ENCODE results near the gene LILRB2. TPM values are rescaled to one million over a fixed set of nuclear protein-coding genes. Genes with fewer than 3 reads are reported as not detected.
"Not testable (repeated sequence)": the region's sequence is repeated elsewhere in the genome, so short reads cannot be mapped to it uniquely, and the experiment has no call there.

The LILRB2 gene
- total RNA-seq, 2 experiments from 2014 or later: not detected

GRCh38 chr19:54229146-54229545 is 51.8 kb downstream of the LILRB2 start:
- POLR2A ChIA-PET: no interaction called here
- H3K9me3 Mint-ChIP-seq: no peaks in the 10 kb centered on the region
- intact Hi-C loops (cut with micrococcal nuclease): no loop called here
- no peaks in the 10 kb centered on the region for H3K36me3 Mint-ChIP-seq
- peaks cover 8% of the 10 kb centered on the region for H3K4me1 Mint-ChIP-seq (ENCODE audit: low read depth)
- H3K4me3 Mint-ChIP-seq: no peak overlapping the region
- no peak overlapping the region for H3K27ac Mint-ChIP-seq
- CTCF ChIA-PET: no interaction called here
- no peak for DNase-seq
- H3K27me3 Mint-ChIP-seq: peaks cover 21% of the 10 kb centered on the region

GRCh38 chr19:54224619-54225018 is 56.3 kb downstream of the LILRB2 start:
- H3K27me3 Mint-ChIP-seq; H3K4me3 Mint-ChIP-seq; H3K36me3 Mint-ChIP-seq; DNase-seq; POLR2A ChIA-PET; intact Hi-C loops (cut with micrococcal nuclease); H3K9me3 Mint-ChIP-seq; H3K27ac Mint-ChIP-seq: not testable (repeated sequence)
- peaks cover 16% of the 10 kb centered on the region for H3K4me1 Mint-ChIP-seq (ENCODE audit: low read depth)
- CTCF ChIA-PET: interaction anchor here (0.7 kb wide), 1 partner anchor 1077 kb away, joined by 3 read pairs; no protein-coding TSS in a partner anchor

DNA sequence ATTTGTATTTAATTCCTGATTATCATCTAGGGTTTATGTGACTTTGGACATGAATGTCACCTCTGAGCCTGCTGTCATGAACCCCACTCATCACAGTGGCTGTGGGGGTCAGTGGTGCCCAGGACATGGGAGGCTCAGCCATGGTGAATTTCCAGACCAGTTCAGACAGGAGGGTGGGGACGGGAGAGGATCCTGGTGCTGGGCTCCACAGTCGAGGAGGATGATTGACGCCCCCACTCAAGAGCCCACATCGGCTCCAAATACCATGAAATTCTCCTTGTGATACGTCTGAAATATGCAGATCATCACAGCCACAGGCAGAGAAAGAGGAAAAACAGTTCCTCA is 57.0 kb downstream of the LILRB2 start:
- H3K27me3 Mint-ChIP-seq; CTCF ChIA-PET; H3K27ac Mint-ChIP-seq; H3K4me3 Mint-ChIP-seq; H3K36me3 Mint-ChIP-seq; intact Hi-C loops (cut with micrococcal nuclease); DNase-seq; POLR2A ChIA-PET; H3K9me3 Mint-ChIP-seq: not testable (repeated sequence)
- H3K4me1 Mint-ChIP-seq (ENCODE audit: low read depth): peaks cover 16% of the 10 kb centered on the region

Small RNA genes within 50 kb of the gene (microRNA-seq; reads per million reads assigned to microRNA genes)
- gene MIR4752 (ENCODE audit: borderline microRNAs expressed, borderline number of aligned reads, borderline replicate concordance): not detected

Other genes with a start within 250 kb of the LILRB2 start
- not detected for gene VSTM1, start 217.2 kb downstream of the LILRB2 start, total RNA-seq
- not detected for gene TARM1, start 199.7 kb downstream of the LILRB2 start, total RNA-seq
- under 1 TPM; 0.29 to 0.59 TPM for gene OSCAR, start 180.3 kb downstream of the LILRB2 start, total RNA-seq
- 100 to 1,000 TPM; 106 to 113 TPM for gene NDUFA3, start 178.3 kb downstream of the LILRB2 start, total RNA-seq
- gene TFPT, start 165.5 kb downstream of the LILRB2 start, total RNA-seq: 10 to 100 TPM; 27.1 to 31.6 TPM
- 10 to 100 TPM; 74.4 to 74.6 TPM for gene PRPF31, start 165.4 kb downstream of the LILRB2 start, total RNA-seq
- gene CNOT3, start 143.3 kb downstream of the LILRB2 start, total RNA-seq: 10 to 100 TPM; 54.6 to 58.7 TPM
- 1 to 10 TPM; 4.7 to 5.3 TPM for gene LENG1, start 121.4 kb downstream of the LILRB2 start, total RNA-seq
- gene TMC4, start 108.0 kb downstream of the LILRB2 start, total RNA-seq: under 1 TPM; 0.26 to 0.27 TPM
- gene MBOAT7, start 91.5 kb downstream of the LILRB2 start, total RNA-seq: 100 to 1,000 TPM; 107 to 112 TPM
- gene TSEN34, start 89.8 kb downstream of the LILRB2 start, total RNA-seq: 10 to 100 TPM; 15.5 to 16.3 TPM
- 1,000 to 10,000 TPM; 1,595 to 1,653 TPM for gene RPS9, start 80.3 kb downstream of the LILRB2 start, total RNA-seq
- gene LILRB3, start 58.1 kb downstream of the LILRB2 start, total RNA-seq: 1 to 10 TPM in 1 of 2 experiments, under 1 TPM in 1; 0.68 to 1.6 TPM
- gene LILRA6, start 38.3 kb downstream of the LILRB2 start, total RNA-seq: under 1 TPM in 1 of 2 experiments, not detected in 1; 0.26 TPM
- gene LILRB5, start 23.8 kb downstream of the LILRB2 start, total RNA-seq: not detected
- gene LILRA5, start 32.1 kb upstream of the LILRB2 start, total RNA-seq: not detected
- not detected for gene LILRA4, start 58.1 kb upstream of the LILRB2 start, total RNA-seq
- 1 to 10 TPM; 4.9 to 5.7 TPM for gene LAIR1, start 83.8 kb upstream of the LILRB2 start, total RNA-seq
- gene TTYH1, start 134.4 kb upstream of the LILRB2 start, total RNA-seq: not detected
- 100 to 1,000 TPM; 163 to 176 TPM for gene LENG8, start 168.1 kb upstream of the LILRB2 start, total RNA-seq
- gene LENG9, start 182.7 kb upstream of the LILRB2 start, total RNA-seq: 1 to 10 TPM; 5.3 to 5.6 TPM
- gene CDC42EP5, start 192.2 kb upstream of the LILRB2 start, total RNA-seq: not detected
- not detected for gene LAIR2, start 221.7 kb upstream of the LILRB2 start, total RNA-seq